CD4-positive, alpha-beta T cell treated with Interleukin-15 for 4 hours (primary cell): ENCODE measurements around the gene SAP30BP.

Experiments used
- DNase-seq: peaks from one replicate; pipeline ENCODE4 v3.0.0-alpha.2; 2020; ENCODE audit warnings: low spot score

Gene SAP30BP

DNA sequence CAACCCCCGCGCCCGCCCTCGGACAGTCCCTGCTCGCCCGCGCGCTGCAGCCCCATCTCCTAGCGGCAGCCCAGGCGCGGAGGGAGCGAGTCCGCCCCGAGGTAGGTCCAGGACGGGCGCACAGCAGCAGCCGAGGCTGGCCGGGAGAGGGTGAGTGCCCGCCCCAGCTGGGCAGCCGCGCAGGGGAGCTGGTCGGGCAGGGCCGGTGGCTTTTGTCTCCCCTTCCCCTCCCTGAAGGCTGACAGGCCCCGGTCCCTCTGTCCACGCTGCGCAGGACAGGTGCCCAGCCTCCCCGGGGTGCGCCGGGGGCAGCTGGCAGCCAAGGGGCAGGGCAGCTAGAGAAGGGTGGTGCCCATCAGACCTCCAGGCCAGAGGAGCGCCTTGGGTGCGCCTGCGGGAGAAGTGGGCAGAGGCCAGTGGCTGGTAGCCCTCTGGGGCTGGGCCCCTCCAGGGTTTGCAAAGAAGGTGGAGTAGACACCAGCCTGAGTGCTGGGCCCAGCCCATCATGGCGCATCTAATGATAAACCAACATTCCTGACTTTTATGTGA is 54.4 kb downstream of the SAP30BP start:
- no peak for DNase-seq

DNA sequence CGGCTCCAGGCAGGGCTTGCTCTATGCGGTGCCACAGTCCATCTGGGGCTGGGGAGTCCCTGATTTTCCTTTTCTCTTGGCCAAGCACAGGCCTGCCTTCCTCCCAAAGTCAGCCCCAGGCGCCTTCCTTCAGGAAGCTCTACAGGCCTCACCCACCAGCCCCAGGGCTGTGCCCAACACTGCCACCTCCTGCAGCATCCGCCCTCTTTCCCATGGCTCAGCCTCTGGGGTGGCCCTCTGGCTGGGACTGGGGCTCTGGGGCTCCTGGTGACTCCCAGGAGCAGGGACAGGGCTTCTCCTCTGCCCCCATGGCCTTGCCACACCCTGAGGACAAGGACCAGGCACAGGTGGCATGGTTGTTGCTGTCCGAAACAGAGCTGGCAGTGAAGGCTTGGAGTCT is 54.9 kb downstream of the SAP30BP start:
- no peak for DNase-seq

DNA sequence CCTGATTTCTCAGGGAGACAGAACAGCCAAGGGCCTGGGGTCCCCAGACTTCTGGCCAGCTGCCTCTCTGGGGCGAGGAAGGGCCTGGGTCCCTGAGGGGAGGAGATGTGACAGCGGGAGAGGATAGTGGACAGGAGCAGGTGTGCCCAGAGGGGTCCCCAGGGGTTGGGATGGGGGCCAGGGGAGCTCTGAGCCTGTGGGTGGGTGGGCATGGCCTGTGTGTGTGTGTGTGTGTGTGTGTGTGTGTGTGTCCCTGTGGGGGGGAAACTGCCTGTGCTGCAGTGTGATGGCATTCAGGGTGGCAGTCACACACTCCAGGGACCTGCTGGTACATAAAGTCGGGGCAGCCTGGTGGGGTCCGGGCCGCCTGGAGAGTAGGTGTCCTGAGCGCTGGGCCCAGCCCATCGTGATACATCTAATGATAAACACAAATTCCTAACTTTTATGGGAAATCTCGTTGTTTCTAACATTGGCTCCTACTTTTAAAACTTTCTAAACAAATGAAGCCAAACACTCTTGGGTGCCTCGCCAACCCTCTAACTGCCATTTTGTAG is 55.5 kb downstream of the SAP30BP start:
- DNase-seq = no peak

DNA sequence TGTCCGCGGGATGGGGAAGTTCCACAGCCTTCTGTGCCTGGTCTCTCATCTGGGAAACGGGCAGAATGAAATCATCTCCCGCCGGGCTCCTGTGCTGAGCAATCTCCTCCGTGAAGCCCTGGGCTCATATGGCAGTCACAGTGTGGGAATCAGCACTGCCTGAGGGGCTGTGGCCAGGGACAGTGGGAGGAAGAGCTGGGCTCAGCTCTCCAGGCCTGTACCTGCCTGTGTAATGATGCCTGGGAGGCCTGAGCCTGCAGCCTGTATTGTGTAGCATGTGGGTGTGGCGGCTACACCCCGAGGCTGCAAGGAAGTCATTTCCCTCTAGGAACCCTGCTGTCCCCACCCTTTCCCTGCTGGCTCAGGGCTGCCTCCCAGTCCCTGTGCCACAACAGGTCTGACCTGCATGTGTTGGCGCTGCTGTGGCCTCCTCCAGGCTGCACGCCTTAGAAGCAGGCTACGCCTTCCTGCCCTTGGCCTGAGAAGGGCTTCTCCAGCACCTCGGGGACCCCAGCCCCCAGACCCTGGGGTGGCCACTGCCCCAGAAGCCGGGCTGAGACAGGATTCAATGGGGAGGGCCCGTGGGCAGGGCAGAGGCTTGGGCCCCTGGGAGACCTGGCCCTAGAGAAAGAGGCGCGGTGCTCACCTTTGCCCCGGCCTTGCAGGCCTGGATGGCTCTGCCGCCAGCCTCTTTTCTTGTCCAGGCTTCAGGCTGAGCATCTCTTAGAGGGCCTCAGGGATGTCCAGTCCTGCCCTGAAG is 56.2 kb downstream of the SAP30BP start:
- no peak for DNase-seq

DNA sequence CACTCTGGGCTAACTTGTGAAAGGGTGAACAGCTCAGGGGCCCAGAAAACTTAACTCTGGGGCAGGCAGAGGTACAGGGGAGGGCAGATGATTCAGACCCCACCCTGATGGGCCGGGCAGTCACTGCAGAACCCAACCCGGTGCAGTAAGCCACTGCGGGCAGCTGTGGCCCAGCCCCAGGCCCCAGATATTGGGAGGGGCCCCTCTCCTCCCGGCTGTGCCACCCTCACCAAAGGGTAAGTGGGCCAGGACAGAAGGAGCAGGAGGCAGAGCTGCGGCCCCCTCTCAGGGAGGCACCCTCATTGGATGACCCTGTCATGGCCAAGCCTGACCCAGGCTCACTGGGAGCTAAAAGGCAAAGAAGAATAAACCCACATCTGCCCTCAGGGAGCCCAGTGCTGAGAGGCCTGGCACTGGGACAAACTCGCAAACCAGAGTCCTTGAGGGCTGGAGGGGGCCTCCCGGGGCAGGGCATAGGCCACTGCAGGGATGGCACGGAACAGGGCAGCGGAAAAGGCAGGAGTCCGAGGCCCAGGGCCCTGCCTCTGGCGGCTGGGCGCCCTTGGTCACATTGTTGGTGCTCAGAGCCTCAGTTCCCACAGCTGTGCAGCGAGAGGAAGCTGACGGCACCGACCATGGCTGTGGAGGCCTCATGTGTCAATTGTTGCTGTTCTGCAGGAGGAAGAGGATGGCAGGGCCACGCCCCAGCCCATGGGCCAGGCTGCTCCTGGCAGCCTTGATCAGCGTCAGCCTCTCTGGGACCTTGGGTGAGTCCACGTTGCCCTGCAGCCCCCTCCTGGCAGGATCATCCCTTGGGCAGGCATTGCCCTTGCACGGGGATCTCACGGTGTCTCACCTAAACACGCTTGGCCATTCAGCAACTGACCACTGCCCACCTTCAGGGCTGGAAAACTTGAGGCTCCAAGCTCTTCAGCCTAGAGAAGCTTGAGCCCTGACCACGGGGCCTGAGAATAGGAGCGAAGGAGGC is 57.2 kb downstream of the SAP30BP start:
- no peak for DNase-seq

DNA sequence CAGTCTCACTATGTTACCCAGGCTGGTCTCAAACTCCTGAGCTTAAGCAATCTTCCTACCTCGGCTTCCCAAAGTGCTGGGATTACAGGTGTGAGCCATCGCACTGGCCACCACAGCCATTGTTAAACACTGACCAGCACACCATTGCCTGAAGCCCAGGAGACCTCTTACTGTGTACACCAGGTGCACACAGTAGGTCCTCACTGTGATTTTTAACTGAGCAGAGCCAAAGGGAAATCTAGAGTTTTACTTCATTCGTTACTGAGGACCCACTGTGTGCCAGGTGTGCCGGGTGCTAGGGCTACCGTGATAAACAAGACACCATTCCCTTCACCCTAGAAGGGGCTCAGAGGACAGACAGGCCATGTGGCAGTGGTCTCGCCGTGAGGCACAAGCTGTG is 58.4 kb downstream of the SAP30BP start:
- no peak for DNase-seq

DNA sequence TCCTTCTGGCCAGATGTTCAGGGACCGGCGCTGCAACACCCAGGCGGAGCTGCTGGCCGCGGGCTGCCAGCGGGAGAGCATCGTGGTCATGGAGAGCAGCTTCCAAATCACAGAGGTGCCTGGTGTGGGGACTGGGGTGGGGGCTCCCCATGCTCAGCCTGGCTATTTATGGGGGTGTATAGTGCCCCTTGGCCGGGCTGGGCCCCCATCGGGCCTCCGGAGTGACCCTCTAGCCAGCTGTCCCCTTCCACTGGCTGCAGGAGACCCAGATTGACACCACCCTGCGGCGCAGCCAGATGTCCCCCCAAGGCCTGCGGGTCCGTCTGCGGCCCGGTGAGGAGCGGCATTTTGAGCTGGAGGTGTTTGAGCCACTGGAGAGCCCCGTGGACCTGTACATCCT is 60.3 kb downstream of the SAP30BP start:
- no peak for DNase-seq

DNA sequence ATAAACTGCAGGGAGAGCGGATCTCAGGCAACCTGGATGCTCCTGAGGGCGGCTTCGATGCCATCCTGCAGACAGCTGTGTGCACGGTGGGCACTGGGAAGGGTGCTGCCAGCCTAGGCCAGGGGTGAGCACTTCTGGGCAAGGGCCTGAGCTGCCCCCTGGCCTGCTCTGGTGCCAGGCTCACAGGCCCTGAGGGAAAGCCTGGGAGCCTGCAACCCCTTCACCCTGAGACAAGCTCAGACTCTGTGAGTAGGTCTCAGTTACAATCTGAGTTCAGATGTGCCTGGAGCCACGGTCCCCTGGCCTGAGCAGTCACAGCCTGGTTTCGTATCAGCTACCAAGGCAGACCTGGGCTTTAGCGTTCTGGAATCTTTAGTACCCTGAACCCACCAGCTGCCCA is 62.2 kb downstream of the SAP30BP start:
- DNase-seq = no peak

DNA sequence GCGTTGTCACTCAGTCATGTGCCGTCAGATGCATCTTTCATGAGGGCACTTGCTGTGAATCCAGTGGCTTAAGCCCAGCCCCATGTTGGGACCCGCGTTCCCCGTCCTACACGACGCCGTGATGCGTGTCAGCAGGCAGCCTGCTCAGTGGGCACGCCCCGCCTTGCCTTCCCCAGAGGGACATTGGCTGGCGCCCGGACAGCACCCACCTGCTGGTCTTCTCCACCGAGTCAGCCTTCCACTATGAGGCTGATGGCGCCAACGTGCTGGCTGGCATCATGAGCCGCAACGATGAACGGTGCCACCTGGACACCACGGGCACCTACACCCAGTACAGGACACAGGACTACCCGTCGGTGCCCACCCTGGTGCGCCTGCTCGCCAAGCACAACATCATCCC is 62.9 kb downstream of the SAP30BP start:
- DNase-seq = no peak

DNA sequence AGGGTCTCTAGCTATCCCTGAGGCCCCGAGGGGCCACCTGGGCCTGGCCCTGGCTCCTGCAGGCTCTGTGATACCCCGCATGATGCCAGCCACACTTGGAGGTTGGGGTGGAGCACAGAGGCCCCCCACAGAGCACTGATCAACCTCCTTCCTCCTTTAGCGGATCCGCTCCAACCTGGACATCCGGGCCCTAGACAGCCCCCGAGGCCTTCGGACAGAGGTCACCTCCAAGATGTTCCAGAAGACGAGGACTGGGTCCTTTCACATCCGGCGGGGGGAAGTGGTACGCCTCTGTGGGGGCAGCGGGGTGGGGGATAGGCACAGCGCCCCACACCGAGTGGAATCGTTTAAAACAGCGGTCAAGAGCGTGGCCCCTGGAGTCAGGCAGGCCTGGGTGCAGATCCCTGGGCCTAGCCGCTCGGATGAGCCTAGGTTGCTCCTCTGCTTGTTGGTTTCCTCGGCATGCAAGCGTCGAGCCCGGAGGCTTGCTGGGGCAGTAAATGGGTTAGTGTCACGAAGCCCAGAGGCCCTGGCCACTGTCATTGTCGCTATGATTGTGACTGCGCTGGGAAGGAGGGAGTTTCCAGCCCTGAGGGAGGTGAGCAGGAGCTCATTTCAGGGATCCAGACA is 64.1 kb downstream of the SAP30BP start:
- no peak for DNase-seq

DNA sequence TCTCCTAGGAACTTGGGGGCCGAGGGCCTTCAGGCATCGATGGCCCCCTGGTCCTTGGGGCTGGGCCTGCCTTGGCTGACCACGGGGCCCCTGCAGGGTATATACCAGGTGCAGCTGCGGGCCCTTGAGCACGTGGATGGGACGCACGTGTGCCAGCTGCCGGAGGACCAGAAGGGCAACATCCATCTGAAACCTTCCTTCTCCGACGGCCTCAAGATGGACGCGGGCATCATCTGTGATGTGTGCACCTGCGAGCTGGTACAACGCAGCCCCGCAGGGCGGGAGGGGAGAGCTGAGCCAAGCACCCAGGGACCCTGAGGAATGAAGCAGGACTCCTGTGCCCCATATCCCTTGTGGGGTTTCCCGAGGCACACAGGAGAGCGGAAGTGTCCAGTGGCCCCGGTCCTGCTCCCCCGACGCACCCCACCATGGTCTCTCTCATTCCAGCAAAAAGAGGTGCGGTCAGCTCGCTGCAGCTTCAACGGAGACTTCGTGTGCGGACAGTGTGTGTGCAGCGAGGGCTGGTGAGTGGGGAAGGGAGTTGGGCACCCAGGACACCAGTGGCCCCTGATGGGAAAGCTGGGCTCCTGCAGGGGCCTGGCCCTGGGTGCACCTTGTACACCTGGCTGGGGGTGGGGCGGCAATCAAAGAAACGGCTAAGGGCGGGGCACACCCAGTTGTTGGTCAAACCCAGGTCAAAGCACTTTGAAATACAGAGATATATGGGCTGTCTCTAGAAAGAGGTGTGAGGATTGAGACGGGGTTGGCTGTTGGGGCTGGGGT is 64.8 kb downstream of the SAP30BP start:
- no peak for DNase-seq

DNA sequence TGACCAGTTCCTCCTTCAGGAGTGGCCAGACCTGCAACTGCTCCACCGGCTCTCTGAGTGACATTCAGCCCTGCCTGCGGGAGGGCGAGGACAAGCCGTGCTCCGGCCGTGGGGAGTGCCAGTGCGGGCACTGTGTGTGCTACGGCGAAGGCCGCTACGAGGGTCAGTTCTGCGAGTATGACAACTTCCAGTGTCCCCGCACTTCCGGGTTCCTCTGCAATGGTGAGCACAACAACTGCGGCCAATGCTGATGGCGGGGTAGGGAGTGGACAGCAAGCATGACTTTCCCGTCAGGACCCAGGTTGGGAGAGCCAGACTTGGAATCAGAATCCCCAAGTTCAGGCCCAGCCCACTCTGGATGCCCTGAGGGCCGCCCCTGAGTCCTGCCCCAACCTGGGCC is 66.3 kb downstream of the SAP30BP start:
- DNase-seq = no peak

DNA sequence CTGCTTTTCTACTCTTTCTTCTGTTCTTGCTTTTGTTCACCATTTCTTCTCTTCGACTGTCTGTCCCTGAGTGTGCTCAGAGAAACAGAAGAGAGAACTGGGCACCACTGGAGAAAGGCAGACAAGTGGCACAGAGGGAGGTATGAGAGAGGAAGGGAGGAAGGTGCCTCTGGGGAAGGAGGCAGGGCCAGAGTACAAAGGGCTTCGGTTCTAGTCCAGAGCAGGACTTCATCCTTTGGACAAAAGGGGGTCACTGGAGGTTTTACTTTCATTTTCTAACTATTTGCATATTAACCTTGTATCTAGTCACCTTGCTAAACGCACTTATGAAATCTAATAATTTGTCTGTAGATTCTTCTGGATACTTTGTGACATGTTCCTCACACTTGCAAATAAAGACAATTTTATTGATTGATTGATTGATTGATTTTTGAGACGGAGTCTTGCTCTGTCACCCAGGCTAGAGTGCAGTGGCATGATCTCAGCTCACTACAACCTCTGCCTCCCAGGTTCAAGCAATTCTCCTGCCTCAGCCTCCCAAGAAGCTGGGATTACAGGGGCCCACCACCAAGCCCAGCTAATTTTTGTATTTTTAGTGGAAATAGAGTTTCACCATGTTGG is 67.6 kb downstream of the SAP30BP start:
- no peak for DNase-seq

DNA sequence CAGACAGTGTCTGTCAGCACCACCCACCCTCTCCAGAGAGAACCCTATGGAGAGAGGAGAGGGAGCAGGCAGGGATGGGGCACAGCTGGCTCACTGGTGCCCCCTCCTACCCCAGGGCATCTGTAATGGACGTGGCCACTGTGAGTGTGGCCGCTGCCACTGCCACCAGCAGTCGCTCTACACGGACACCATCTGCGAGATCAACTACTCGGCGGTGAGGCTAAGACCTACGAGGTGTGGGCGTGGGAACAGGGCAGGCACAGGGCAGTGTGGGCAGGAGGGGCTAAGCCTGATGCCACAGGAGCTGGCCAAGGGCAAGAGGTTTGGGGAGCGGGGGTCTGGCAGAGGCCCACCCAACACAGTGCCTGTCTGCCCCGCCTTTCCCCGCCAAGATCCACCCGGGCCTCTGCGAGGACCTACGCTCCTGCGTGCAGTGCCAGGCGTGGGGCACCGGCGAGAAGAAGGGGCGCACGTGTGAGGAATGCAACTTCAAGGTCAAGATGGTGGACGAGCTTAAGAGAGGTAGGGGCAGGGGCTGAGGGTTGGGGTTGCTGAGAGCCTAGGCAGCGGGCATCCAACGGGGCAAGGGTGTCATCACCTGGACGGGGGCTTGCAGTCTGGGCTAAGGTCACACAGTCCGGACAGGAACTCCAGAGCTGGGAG is 69.2 kb downstream of the SAP30BP start:
- DNase-seq = no peak

DNA sequence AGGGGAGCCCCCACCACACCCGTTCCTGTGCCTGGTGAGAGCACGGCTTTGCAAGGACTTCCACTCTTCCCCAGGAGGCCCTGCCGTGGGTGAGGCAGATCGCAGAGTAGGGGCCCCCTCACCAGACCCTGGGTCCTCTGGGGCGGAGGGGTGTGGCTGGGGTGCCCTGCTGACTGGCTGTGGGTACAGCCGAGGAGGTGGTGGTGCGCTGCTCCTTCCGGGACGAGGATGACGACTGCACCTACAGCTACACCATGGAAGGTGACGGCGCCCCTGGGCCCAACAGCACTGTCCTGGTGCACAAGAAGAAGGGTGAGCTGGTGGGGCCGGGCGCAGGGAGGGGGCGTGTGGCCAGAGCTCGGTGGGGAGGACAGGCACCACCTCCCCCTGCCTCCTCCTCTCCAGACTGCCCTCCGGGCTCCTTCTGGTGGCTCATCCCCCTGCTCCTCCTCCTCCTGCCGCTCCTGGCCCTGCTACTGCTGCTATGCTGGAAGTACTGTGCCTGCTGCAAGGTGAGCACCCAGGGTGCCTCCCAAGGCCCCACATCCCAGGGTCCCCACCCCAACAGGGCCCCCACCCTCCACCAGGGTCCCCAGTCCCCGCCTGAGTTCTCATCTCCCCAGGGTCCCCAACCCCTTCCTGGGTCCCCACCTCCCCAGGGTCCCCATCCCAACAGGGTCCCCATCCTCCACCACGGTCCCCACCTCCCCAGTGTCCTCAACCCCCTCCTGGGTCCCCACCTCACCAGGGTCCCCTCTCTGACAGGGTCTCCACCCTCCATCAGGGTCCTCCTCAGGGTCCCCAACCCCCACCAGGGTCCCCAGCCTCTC is 70.2 kb downstream of the SAP30BP start:
- no peak for DNase-seq

DNA sequence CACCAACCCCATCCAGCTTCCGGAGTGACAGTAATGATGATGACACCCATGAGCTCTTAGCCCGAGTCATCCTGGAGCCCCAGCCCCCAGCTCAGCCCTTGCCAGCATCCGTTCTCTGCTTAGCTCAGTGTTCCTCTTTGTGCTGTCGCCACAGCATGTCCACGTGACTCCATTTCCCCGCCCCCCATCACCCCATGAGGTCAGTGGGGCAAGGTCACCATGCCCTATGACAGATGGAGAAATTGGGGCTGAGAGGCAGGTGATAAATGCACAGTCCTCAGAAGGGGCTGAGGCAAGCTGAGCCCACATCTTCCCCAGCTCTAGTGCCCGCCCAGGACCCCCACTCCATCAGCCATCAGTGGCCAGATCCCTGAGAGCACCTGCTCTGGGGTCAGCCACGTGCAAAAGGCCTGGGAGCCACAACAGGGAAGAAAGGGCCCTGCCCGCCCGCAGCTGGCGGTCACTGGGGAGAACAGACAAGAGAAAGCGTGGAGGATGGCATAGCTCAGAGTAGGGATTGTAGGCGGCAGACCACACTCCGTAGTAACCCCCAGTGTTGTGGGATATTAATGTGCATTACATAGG is 71.2 kb downstream of the SAP30BP start:
- no peak for DNase-seq

DNA sequence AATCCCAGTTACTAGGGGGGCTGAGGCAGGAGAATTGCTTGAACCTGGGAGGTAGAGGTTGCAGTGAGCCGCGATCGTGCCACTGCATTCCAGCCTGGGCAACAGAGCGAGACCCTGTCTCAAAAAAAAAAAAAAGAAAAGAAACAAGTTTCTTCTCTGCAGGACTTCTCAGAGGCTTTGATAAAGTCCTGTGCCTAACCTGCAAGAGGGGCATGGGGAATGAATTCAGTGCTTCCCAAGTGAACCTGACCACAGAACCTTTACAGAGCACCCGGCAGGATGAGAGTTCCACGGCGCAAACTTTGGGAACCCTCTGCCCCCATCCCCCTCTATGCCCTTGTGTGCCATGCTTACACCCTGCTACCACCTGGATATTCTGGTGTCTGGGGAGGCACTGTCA is 72.0 kb downstream of the SAP30BP start:
- no peak for DNase-seq

DNA sequence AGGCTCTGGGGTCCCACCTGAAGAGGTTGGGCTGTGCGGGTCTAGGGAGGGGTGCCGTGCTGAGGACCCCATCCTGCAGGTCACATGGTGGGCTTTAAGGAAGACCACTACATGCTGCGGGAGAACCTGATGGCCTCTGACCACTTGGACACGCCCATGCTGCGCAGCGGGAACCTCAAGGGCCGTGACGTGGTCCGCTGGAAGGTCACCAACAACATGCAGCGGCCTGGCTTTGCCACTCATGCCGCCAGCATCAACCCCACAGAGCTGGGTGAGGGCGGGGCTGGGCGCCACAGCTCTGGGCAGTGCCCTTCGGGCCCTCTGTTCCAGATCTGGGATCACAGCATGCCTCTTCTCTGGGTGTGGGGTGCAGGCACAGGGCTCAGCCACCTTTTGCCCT is 72.7 kb downstream of the SAP30BP start:
- no peak for DNase-seq

DNA sequence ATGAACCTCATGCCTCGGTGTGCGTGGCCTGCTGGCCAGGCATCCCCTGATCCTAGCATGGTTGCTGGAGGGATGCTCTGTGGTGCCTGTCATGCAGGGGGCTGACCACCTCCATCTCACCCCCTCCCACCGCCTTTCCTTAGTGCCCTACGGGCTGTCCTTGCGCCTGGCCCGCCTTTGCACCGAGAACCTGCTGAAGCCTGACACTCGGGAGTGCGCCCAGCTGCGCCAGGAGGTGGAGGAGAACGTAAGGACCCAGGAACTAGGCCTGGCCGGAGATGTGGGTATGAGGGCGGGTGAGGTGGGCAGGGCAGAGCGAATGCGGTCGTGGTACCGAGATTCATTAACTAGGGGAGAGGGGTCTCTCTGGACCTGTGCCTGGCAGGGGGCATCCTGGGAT is 73.1 kb downstream of the SAP30BP start:
- no peak for DNase-seq
